Measurements from ENCODE around the gene ZNF750. TPM values are rescaled to one million over a fixed set of nuclear protein-coding genes. Genes with fewer than 3 reads are reported as not detected.
"Not testable (repeated sequence)": the region's sequence is repeated elsewhere in the genome, so short reads cannot be mapped to it uniquely, and the experiment has no call there.

Gene ZNF750
- total and polyA plus RNA-seq, 7 donors = 0.01 TPM; not detected in 6

GRCh38 chr17:82786427-82786826, 53.4 kb downstream of the ZNF750 start:
- no peak for DNase-seq
- no peaks in the 10 kb centered on the region for H3K27me3 ChIP-seq
- peaks cover 0 to 4% (median 1%) of the 10 kb centered on the region in 4 donors for H3K4me1 ChIP-seq
- peaks cover 0 to 29% (median 6%) of the 10 kb centered on the region in 4 donors for H3K36me3 ChIP-seq
- intact Hi-C loops (cut with DNase I) = no loop called here
- TF ChIP-seq POLR2AphosphoS5 (IDR thresholded peaks at IDR 0.05) (no peak), POLR2A (IDR thresholded peaks at IDR 0.05) (no peak), CTCF (IDR thresholded peaks at IDR 0.05) (no peak), EP300 (IDR thresholded peaks at IDR 0.05) (no peak)
- 85 to 98% methylated on average over 10 of the region's 10 CpGs for WGBS, 2 donors
- no peaks in the 10 kb centered on the region for H3K9me3 ChIP-seq
- H3K4me3 ChIP-seq = no peak overlapping the region
- no peak overlapping the region for H3K27ac ChIP-seq

GRCh38 chr17:82785581-82785980, 54.2 kb downstream of the ZNF750 start:
- 98% methylated on average over 16 of the region's 16 CpGs for WGBS, 2 donors
- H3K36me3 ChIP-seq = peaks cover 0 to 29% (median 6%) of the 10 kb centered on the region in 4 donors
- H3K4me3 ChIP-seq; H3K4me1 ChIP-seq; H3K27ac ChIP-seq; H3K9me3 ChIP-seq; intact Hi-C loops (cut with DNase I); H3K27me3 ChIP-seq; DNase-seq: not testable (repeated sequence)

- no peaks in the 10 kb centered on the region for H3K9me3 ChIP-seq
- intact Hi-C loops (cut with DNase I) = loop anchor here (2.0 to 5.0 kb wide), 2 partner anchors 91 to 134 kb away; no protein-coding TSS in a partner anchor
- H3K27ac ChIP-seq = no peak overlapping the region
- DNase-seq = no peak
- peaks cover 0 to 4% (median 0%) of the 10 kb centered on the region in 4 donors for H3K4me1 ChIP-seq
- no peak overlapping the region for H3K4me3 ChIP-seq
- peaks cover 0 to 29% (median 6%) of the 10 kb centered on the region in 4 donors for H3K36me3 ChIP-seq
- TF ChIP-seq CTCF (IDR thresholded peaks at IDR 0.05) = no peak
- no peaks in the 10 kb centered on the region for H3K27me3 ChIP-seq
- WGBS, 2 donors = 95% methylated on average over 18 of the region's 18 CpGs
These were observed 56.3 kb downstream of the ZNF750 start for GRCh38 chr17:82783498-82783897.

GRCh38 chr17:82782657-82783207, 57.1 kb downstream of the ZNF750 start:
- H3K9me3 ChIP-seq = no peaks in the 10 kb centered on the region
- peaks cover 0 to 4% (median 0%) of the 10 kb centered on the region in 4 donors for H3K4me1 ChIP-seq
- 82 to 92% methylated on average over 42 of the region's 42 CpGs for WGBS, 2 donors
- no peaks in the 10 kb centered on the region for H3K27me3 ChIP-seq
- H3K4me3 ChIP-seq = no peak overlapping the region
- peaks cover 0 to 29% (median 6%) of the 10 kb centered on the region in 4 donors for H3K36me3 ChIP-seq
- no peak for DNase-seq
- TF ChIP-seq CTCF (IDR thresholded peaks at IDR 0.05) (no peak), POLR2A (IDR thresholded peaks at IDR 0.05) (no peak), EP300 (IDR thresholded peaks at IDR 0.05) (no peak), POLR2AphosphoS5 (IDR thresholded peaks at IDR 0.05) (no peak)
- intact Hi-C loops (cut with DNase I) = loop anchor here (2.0 to 5.0 kb wide), 2 partner anchors 92 to 135 kb away; no protein-coding TSS in a partner anchor
- no peak overlapping the region for H3K27ac ChIP-seq

- 18 to 26% methylated on average over 8 of the region's 8 CpGs for WGBS, 2 donors
- TF ChIP-seq CTCF (IDR thresholded peaks at IDR 0.05) (peak; percentile 85 to 93 (median 92)), EP300 (IDR thresholded peaks at IDR 0.05) (no peak), POLR2AphosphoS5 (IDR thresholded peaks at IDR 0.05) (no peak), POLR2A (IDR thresholded peaks at IDR 0.05) (no peak)
- intact Hi-C loops (cut with DNase I) = loop anchor here (2.0 to 5.0 kb wide), 2 partner anchors 93 to 135 kb away; no protein-coding TSS in a partner anchor
- peak overlapping the region in 1 of 4 donors; percentile 4 for H3K27ac ChIP-seq
- H3K4me1 ChIP-seq = peaks cover 0 to 4% (median 0%) of the 10 kb centered on the region in 4 donors
- peaks cover 0 to 29% (median 6%) of the 10 kb centered on the region in 4 donors for H3K36me3 ChIP-seq
- no peaks in the 10 kb centered on the region for H3K27me3 ChIP-seq
- H3K9me3 ChIP-seq = no peaks in the 10 kb centered on the region
- no peak overlapping the region for H3K4me3 ChIP-seq
- DNase-seq = peak; percentile 88
These were observed 57.9 kb downstream of the ZNF750 start for GRCh38 chr17:82781894-82782274.
